Adrenal gland (tissue), 5 donors: ENCODE measurements around the gene SRSF8.
"Not testable (repeated sequence)": the region's sequence is repeated elsewhere in the genome, so short reads cannot be mapped to it uniquely, and the experiment has no call there.

Experiments
- CTCF ChIP-seq, 6 experiments: fragments of 450-650 bp in 4 of 6; fragments of 200-600 bp in 2 of 6; sonication (generic) in 1 of 6; IDR thresholded peaks; 1 replicate in 5 of 6; 2 replicates in 1 of 6; pipeline versions ENCODE4 v1.5.1 to v1.8.0; 2016 to 2021; ENCODE audit warnings: antibody characterized with exemption in 6 of 6, mild to moderate bottlenecking in 2 of 6, moderate library complexity in 1 of 6
- POLR2A ChIP-seq, 2 donors: fragments of 450-650 bp; IDR thresholded peaks; one replicate each; pipeline ENCODE4 v1.6.1; 2017; ENCODE audit warnings: antibody characterized with exemption in 2 of 2, mild to moderate bottlenecking in 2 of 2, moderate library complexity in 1 of 2
- donor health status: DM: no; HTN: no; CAD: no.

GRCh38 chr11:95025594-95025993 is 41.1 kb upstream of the SRSF8 start:
- not testable (repeated sequence) for TF ChIP-seq CTCF, POLR2A (IDR thresholded peaks at IDR 0.05)
